HCT116 (cell line): ENCODE measurements around the gene ORMDL3. TPM values are rescaled to one million over a fixed set of nuclear protein-coding genes. Genes with fewer than 3 reads are reported as not detected.

Experiments used
- ATAC-seq: fragments of 200-7000 bp; cut with Tn5 transposase; 2 replicates; pipeline ENCODE4 v1.9.1; 2020; ENCODE audit warnings: mild to moderate bottlenecking, moderate library complexity
- BruUV-seq: library from RNA; stranded (reverse); fragments of 400-500 nt; replicated peaks from 2 replicates; lab custom pipeline; 2021; lab: Mats Ljungman, UMichigan
- CTCF ChIA-PET: fragments of 300-600 bp; sonication (Branson Sonifier 250); formaldehyde crosslinking; loops from one replicate; lab custom pipeline; 2021; ENCODE audit warnings: antibody characterized with exemption; lab: Charles Lee
- POLR2A ChIA-PET: fragments of 300-600, 350-600 bp; sonication (Branson Sonifier 250); formaldehyde crosslinking; loops from one replicate; lab custom pipeline; 2021; ENCODE audit warnings: antibody characterized with exemption; lab: Charles Lee
- RAD21 ChIA-PET, 2 experiments: fragments of 300-600 bp; sonication (Branson Sonifier 250); formaldehyde crosslinking; loops; one replicate each; lab custom pipeline; 2023; ENCODE audit warnings: low total read pairs in 2 of 2; ENCODE audit not compliant: uncharacterized antibody in 2 of 2, unreplicated experiment in 2 of 2, low non-redundant PET in 1 of 2; lab: Charles Lee
- DNase-seq: peaks from one replicate; pipeline ENCODE4 v3.0.0-alpha.2; 2010; ENCODE audit warnings: low read depth, low spot score
- H2AFZ ChIP-seq: fragments of 200-600 bp; shearing (Covaris generic), sonication (generic); 2 replicates; pipeline ENCODE4 v1.6.1; 2017; ENCODE audit warnings: low read depth, mixed run types, mixed read lengths, antibody characterized with exemption, low read length; ENCODE audit not compliant: poor library complexity, severe bottlenecking
- H3K27ac ChIP-seq: 2 replicates; pipeline ENCODE4 v1.5.1; 2012; ENCODE audit warnings: low read depth, low read length
- H3K27me3 ChIP-seq: fragments of 200-600 bp; sonication (generic); 2 replicates; pipeline ENCODE4 v1.6.1; 2016; ENCODE audit warnings: mixed run types, low read length, mixed read lengths; ENCODE audit not compliant: insufficient read depth
- H3K36me3 ChIP-seq, 2 experiments: fragments of 200-500 bp in 1 of 2; fragments of 200-600 bp in 1 of 2; sonication (Bioruptor generic) in 1 of 2; sonication (generic) in 1 of 2; 2 replicates each; pipeline versions ENCODE4 v1.5.1 to v1.6.1; 2014 to 2016; ENCODE audit warnings: low read length in 2 of 2, inconsistent platforms in 1 of 2, mixed read lengths in 1 of 2, mixed run types in 1 of 2; ENCODE audit not compliant: insufficient read depth in 2 of 2, control insufficient read depth in 1 of 2
- H3K4me1 ChIP-seq, 2 experiments: fragments of 200-600 bp in 1 of 2; sonication (generic) in 1 of 2; 2 replicates each; pipeline versions ENCODE4 v1.5.1 to v1.6.1; 2012 to 2017; ENCODE audit warnings: low read length in 2 of 2, inconsistent platforms in 1 of 2, mild to moderate bottlenecking in 1 of 2, mixed read lengths in 1 of 2, mixed run types in 1 of 2, moderate library complexity in 1 of 2; ENCODE audit not compliant: insufficient read depth in 2 of 2, control insufficient read depth in 1 of 2
- H3K4me2 ChIP-seq: fragments of 200-600 bp; sonication (generic); 2 replicates; pipeline ENCODE4 v1.6.1; 2017; ENCODE audit warnings: mixed run types, low read length, mixed read lengths
- H3K4me3 ChIP-seq, 2 experiments: fragments of 200-600 bp in 1 of 2; sonication (generic) in 1 of 2; replicated peaks in 1 of 2; 2 replicates each; pipeline ENCODE4 v1.5.1; 2011 to 2016; ENCODE audit warnings: low read length in 2 of 2, control low read depth in 1 of 2, low read depth in 1 of 2, mild to moderate bottlenecking in 1 of 2, mixed read lengths in 1 of 2, mixed run types in 1 of 2
- H3K79me2 ChIP-seq: fragments of 200-600 bp; sonication (generic); 2 replicates; pipeline ENCODE4 v1.6.1; 2017; ENCODE audit warnings: mild to moderate bottlenecking, mixed run types, low read length, moderate library complexity, mixed read lengths; ENCODE audit not compliant: insufficient read depth
- H3K9ac ChIP-seq: fragments of 200-600 bp; sonication (generic); 2 replicates; pipeline ENCODE4 v1.6.1; 2016; ENCODE audit warnings: low read length, mixed read lengths
- H3K9me2 ChIP-seq: fragments of 200-600 bp; sonication (generic), shearing (Covaris generic); 2 replicates; pipeline ENCODE4 v1.6.1; 2017; ENCODE audit warnings: mixed run types, mild to moderate bottlenecking, moderate library complexity; ENCODE audit not compliant: insufficient read depth
- H3K9me3 ChIP-seq, 2 experiments: fragments of 200-500 bp in 1 of 2; fragments of 200-600 bp in 1 of 2; sonication (Bioruptor generic) in 1 of 2; sonication (generic) in 1 of 2; 2 replicates each; pipeline ENCODE4 v1.6.1; 2014 to 2017; ENCODE audit warnings: low read length in 2 of 2, mixed read lengths in 2 of 2, inconsistent platforms in 1 of 2, low read depth in 1 of 2, mild to moderate bottlenecking in 1 of 2, mixed run types in 1 of 2, moderate library complexity in 1 of 2; ENCODE audit not compliant: control insufficient read depth in 1 of 2, insufficient read depth in 1 of 2
- H4K20me1 ChIP-seq: fragments of 200-600 bp; sonication (generic), shearing (Covaris generic); 2 replicates; pipeline ENCODE4 v1.6.1; 2017; ENCODE audit warnings: mixed run types, mild to moderate bottlenecking, moderate library complexity; ENCODE audit not compliant: insufficient read depth
- CEBPB ChIP-seq: IDR thresholded peaks from 2 replicates; pipeline ENCODE4 v1.6.1; 2012; ENCODE audit warnings: low read depth
- FOSL1 ChIP-seq: IDR thresholded peaks from 2 replicates; pipeline ENCODE4 v1.6.1; 2012; ENCODE audit warnings: low read depth
- JUND ChIP-seq: IDR thresholded peaks from 2 replicates; pipeline ENCODE4 v1.6.1; 2012
- POLR2AphosphoS5 ChIP-seq: IDR thresholded peaks from 2 replicates; pipeline ENCODE4 v1.6.1; 2011; ENCODE audit warnings: mild to moderate bottlenecking, low read depth, low read length, moderate library complexity
- SP1 ChIP-seq: IDR thresholded peaks from 2 replicates; pipeline ENCODE4 v1.6.1; 2012; ENCODE audit warnings: low read depth
- ZNF274 ChIP-seq: fragments of 200-500 bp; sonication (Bioruptor generic); IDR thresholded peaks from 2 replicates; pipeline ENCODE4 v1.6.1; 2014; ENCODE audit warnings: mild to moderate bottlenecking, low read depth, low read length, inconsistent platforms
- intact Hi-C: fragments of 100-400 bp; cut with micrococcal nuclease; formaldehyde crosslinking; loops from 2 replicates; pipeline ENCODE4 v1.10.0; 2022
- total RNA-seq: library from RNA; stranded (reverse); gene quantifications from one replicate; pipeline ENCODE4 v1.2.1, GENCODE V29; 2021; ENCODE audit not compliant: unreplicated experiment
- TF ChIP-seq, protein P1 (sequence below): IDR thresholded peaks from 2 replicates; pipeline ENCODE4 v1.6.1; 2012; ENCODE audit warnings: low read depth

The ORMDL3 gene
- total RNA-seq, 1 experiment from 2014 or later: 46.9 TPM

DNA sequence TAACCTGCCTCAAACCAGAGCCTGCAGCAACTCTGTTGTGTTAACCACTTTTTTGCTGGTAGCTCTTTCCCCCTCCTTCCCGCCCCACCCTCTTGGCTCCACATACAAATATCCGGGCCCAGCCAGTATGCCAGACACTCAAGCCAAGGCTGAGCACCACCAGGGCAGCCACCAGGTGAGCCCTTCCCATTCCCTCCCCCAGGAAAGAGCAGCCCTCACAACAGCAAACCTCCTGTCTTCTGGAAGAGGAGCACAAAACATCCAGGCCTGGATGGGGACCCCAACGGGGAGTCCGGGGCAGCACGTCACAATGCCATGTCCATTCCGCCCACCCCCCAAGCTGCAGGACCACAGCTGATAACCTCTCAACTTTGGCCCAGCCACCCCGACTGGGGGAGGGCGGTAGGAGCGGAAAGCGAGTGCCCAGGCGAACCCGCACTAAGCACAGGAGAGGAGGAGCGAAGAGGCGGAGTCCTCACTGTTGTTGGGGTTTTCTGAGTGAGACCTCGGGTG is 757 bp downstream of the ORMDL3 start:
- ChIA-PET POLR2A (interaction anchor here (0.6 to 1.3 kb wide), 2 partner anchors 13 to 87 kb away, joined by 3 read pairs; no protein-coding TSS in a partner anchor), CTCF (no interaction called here), RAD21 (no interaction called here)
- no peaks in the 10 kb centered on the region for H3K9me2 ChIP-seq
- H3K4me1 ChIP-seq: peaks cover 23 to 40% of the 10 kb centered on the region in 2 experiments
- intact Hi-C loops: no loop called here
- H3K27ac ChIP-seq: peak overlapping the region; percentile 87
- DNase-seq (no peak), ATAC-seq (peak; percentile 49)
- no peaks in the 10 kb centered on the region for H4K20me1 ChIP-seq
- peaks cover 0 to 21% of the 10 kb centered on the region in 2 experiments; a peak in 2 of 4 replicates for H3K36me3 ChIP-seq
- no peaks in the 10 kb centered on the region for H3K27me3 ChIP-seq
- H3K9me3 ChIP-seq: no peaks in the 10 kb centered on the region
- peak overlapping the region; percentile 88 for H3K9ac ChIP-seq
- H3K79me2 ChIP-seq: peaks cover 24% of the 10 kb centered on the region; the same call in 1 of the 2 replicates
- TF ChIP-seq FOSL1: no peak
- TF ChIP-seq JUND: no peak
- TF ChIP-seq POLR2AphosphoS5: no peak
- TF ChIP-seq ZNF274: no peak
- TF ChIP-seq CEBPB: no peak
- TF ChIP-seq, protein P1, sequence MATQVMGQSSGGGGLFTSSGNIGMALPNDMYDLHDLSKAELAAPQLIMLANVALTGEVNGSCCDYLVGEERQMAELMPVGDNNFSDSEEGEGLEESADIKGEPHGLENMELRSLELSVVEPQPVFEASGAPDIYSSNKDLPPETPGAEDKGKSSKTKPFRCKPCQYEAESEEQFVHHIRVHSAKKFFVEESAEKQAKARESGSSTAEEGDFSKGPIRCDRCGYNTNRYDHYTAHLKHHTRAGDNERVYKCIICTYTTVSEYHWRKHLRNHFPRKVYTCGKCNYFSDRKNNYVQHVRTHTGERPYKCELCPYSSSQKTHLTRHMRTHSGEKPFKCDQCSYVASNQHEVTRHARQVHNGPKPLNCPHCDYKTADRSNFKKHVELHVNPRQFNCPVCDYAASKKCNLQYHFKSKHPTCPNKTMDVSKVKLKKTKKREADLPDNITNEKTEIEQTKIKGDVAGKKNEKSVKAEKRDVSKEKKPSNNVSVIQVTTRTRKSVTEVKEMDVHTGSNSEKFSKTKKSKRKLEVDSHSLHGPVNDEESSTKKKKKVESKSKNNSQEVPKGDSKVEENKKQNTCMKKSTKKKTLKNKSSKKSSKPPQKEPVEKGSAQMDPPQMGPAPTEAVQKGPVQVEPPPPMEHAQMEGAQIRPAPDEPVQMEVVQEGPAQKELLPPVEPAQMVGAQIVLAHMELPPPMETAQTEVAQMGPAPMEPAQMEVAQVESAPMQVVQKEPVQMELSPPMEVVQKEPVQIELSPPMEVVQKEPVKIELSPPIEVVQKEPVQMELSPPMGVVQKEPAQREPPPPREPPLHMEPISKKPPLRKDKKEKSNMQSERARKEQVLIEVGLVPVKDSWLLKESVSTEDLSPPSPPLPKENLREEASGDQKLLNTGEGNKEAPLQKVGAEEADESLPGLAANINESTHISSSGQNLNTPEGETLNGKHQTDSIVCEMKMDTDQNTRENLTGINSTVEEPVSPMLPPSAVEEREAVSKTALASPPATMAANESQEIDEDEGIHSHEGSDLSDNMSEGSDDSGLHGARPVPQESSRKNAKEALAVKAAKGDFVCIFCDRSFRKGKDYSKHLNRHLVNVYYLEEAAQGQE: no peak
- no peak for TF ChIP-seq SP1
- peak overlapping the region; percentile 85 to 89 for H3K4me3 ChIP-seq
- H3K4me2 ChIP-seq: peak overlapping the region; percentile 79
- BruUV-seq: TSS peak; percentile 56
- no peak overlapping the region for H2AFZ ChIP-seq
